ENCODE data around the gene SOCS6. TPM values are rescaled to one million over a fixed set of nuclear protein-coding genes. Genes with fewer than 3 reads are reported as not detected.
"Not testable (repeated sequence)": the region's sequence is repeated elsewhere in the genome, so short reads cannot be mapped to it uniquely, and the experiment has no call there.

SOCS6 gene
- total RNA-seq, 1 donor from 2014 or later = 59.6 TPM

GRCh38 chr18:70324897-70325296, 36.1 kb downstream of the SOCS6 start:
- DNase-seq = no peak

DNA sequence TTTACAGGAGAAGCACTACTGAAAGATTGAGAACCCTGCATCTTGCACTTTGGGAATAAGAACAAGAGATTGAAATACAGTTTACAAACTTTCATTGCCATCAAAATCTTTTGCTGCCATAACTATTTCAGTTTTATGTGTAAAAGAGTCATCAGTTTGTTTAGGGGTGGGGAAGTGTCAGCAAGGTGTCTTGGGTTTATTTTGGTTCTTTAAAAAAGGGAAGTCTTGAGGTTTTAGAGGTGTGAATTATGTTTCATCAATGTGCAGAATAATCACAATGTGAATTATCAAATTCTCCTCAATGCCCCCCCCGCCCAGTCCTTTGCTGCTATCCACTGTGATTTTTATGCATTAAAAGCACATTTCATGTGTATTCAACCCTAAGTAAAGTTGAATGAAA, 37.4 kb downstream of the SOCS6 start:
- no peak for DNase-seq

DNA sequence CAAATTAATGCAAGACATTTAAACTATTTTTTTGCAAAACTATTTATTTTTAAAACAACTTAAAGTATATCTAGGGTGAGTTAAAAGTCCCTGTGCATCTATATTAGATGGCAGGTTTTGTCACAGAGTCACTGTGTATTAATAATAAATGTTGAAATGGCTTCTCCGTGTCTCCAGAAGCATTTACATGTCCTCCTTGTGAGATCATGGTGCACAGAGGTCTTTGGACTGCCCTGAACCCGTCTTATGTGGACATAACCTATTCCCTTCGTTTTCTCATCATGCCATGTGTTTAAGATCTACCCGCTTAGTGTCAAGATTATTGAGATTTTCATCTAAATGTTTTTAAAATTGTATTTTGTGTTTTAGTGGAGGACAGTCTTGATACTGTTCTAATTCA, 39.3 kb downstream of the SOCS6 start:
- DNase-seq = no peak

DNA sequence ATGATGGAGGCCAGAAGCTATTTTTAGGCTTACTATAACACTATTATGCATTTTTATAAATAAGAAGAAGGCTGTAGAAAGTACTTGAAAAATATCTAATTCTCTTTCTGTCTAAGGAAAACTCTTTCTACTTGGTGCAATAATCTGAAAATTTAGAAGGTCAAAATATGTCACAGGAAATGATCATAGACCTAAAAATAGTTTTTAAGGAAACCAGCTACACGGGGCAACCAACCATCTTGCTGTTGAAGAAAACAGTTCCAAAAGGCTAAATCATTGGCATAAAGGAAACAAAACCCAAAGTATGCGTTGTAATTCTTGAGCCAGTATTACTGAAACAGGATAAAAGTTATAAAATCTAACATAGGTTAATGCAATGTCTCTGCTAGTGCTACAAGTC, 40.2 kb downstream of the SOCS6 start:
- DNase-seq = no peak

- no peak for DNase-seq
Measured at GRCh38 chr18:70330887-70331286, 42.0 kb downstream of the SOCS6 start.

DNA sequence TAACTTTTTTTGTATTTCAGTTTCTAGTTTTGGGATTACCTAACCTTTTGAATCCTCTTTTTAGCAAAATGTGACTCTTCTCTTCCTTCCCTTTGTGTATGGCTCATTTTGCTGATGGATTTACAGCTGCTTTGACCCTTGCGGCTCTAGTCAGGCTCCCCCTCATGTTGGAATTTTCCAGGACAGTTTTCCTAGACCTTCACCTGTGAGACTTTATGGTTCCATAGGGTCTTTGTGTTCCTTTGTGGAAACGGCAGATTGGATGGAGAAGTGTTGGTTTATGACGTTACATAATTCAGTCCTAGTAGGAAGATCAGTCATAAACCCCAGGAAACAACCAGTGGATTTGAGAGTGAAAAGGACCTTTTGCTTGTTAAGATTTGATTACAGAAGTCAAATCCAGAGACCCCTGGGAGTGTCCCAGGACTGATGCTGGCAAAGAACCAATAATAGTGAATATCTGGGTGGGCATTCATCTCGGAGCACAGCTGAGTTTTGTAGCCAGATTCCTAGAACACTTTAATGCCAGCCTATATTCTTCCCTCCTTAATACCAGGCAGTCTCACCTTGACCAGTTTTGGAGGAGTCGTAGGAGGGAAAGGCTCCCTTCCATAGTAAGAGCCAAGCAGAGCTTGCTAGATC, 42.7 kb downstream of the SOCS6 start:
- DNase-seq = no peak

- DNase-seq = no peak
Measured at GRCh38 chr18:70332694-70333093, 43.8 kb downstream of the SOCS6 start.

- no peak for DNase-seq
Measured at GRCh38 chr18:70333316-70333715, 44.5 kb downstream of the SOCS6 start.

DNA sequence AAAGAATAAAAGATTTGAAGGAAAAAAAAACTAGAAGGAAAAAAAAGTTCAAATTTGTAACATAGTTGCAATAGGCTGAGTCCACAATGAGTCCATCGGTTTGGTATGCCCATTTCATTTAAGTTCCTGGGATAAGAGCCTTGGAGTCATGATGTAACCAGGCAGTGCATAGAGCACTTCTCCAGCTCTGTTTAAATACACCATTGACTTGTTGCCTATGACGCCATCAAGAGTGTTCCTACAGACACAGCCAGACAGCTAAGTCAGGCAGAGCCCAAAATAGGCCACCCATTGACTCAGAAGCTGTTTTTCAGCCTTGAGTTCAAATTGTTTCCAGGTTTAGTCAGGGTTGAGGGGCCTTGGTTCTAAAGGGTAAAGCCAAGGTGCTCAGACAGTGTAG, 44.9 kb downstream of the SOCS6 start:
- DNase-seq = no peak

DNA sequence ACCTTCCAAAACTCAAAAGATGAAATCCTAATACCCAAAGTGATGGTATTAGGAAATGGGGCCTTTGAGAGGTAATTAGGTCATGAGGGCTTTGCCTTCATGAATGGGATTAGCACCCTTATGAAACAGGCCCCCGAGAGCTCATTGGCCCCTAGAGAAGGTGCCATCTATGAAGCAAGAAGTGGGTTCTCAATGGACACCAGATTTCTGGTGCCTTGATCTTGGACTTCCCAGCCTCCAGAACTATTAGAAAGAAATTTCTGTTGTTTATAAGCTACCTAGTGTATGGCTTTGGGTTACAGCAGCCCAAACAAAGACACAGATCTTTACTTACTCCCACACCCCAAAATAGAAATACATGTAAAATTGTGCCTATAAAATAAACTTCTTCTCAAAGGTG, 45.4 kb downstream of the SOCS6 start:
- DNase-seq = no peak

GRCh38 chr18:70334728-70335329, 46.0 kb downstream of the SOCS6 start:
- no peak for DNase-seq

DNA sequence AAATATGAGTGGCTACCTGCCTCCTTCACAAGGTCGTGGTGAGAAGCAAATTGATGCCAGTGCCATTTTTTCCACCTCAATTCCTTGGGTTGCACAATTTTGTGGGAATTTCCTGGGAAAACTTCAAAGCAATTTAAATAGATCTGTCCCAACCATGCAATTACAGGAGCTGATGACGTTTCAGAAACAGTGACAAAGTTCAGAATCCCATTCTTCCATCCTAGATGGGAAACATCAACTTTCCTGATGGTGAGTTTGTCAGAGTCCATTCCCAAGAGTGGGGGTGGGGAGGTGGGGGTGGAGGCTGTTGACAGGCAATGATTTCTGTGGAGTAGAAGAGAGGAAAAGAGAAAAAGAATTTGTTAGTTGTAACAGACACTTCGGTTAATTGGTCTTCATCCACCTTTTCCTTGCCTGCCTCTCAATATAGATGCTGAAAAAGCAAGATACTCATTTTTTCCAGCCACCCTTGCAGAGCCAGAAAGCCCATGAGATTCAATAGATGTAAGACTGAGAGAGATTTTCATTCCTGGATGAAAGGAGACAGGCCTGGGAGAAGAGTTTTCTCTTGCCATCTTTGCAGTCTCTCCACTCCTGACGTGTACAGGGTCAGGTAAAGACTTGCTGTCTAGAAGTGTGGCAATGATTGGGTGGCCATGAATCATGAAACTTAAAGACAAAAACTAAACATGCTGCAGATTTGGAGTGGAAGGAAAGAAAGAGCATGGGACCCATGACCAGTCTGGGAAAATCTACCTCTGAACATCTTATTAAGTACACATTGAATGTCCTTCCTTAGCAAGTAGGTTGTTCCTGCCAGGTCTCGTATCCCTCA, 47.3 kb downstream of the SOCS6 start:
- DNase-seq = no peak

DNA sequence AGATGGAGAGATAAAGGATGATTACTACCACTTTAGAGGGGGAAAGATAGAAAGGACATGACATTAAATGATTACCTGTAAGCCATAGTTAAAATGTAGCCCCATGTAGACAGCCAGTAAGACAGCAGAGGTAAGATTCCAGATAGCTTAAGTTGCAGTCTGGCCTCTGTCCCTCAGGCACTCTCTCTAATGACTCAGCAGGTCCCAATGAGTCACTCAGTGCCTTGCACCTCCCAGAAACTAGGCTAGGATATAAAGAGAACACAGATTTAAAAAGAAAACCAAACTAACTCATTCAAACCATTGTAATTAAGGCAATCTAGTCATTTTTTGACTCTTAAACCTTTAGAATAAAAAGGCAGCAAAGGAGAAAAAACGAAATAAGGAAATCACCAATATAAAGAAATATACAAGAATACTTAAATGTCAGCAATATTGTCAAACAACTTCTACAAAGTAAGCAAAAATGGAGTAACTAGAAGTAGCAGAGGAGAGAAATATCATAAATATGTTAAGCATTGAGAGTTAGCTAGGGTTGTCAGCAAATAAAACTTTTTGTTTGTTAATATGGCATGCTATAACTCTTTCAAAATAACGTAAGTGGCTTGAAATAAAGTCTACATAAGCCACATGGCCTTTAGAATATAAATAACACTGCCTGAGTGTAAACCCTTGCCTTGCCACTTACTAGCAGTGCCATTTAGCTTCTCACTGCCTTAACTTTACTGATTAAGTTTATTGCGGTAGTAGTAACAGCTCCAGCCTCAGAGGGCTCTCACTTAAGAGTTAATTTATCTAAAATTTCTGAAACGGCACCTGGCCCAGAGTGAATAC, 48.5 kb downstream of the SOCS6 start:
- DNase-seq = peak; percentile 19

DNA sequence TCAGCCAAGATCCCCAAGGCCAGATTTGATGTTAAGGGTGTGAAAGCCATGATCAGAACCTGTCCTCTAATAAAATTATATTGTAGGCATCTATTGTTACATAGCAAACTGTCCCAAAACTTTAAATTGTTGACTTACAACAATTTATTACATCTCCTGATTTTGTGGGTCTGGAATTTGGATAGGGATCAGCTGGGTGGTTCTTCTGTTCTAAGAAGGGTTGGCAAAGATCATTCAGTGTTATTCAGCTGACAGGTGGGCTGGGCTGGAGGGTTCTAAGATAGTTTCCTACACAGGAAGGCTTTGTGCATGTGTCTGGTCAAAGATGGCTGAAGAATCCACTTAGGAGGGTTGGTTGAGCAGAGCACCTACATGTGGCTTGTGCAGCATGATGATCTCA, 50.0 kb downstream of the SOCS6 start:
- DNase-seq = no peak

DNA sequence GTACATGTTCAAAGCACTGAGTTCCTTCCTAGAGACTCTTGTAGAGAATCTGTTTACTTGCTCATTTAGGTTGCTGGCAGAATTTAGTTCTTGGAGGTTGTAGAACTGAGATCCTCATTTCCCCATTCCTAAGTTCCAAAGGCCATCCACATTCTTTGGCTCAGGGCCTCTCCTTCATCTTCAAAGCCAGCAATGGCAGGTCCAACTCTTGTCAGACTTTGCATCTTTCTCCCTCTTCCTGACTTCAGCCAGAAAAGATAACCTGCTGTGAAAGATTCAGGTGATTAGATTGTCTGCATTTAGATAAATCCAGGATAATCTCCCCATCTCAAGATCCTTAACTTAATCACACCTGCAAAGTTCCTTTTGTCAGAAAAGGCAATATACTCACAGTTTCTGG, 51.1 kb downstream of the SOCS6 start:
- DNase-seq = no peak

- not testable (repeated sequence) for DNase-seq
Measured at GRCh38 chr18:70348481-70348880, 59.6 kb downstream of the SOCS6 start.

- DNase-seq = no peak
Measured at GRCh38 chr18:70349316-70349715, 60.5 kb downstream of the SOCS6 start.

- DNase-seq = no peak
Measured at GRCh38 chr18:70354080-70354479, 65.2 kb downstream of the SOCS6 start.

DNA sequence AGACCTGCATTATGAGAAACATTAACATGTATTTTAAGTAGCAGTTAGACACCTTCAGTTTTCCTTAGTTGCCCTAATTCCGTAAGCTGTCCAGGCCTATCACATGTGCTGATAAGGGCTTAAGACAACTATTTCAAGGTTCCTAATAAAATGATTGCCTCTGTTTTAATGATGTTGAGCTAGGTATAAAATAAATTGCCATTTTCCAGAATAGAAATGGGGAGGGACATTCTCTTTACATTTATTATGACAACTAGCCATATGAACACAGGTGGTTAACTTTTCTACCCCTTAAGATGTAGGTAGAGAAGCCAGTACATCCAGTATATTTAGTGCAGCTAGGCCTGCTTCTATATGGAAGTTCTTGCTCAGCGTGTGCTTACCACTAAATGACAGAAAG, 65.9 kb downstream of the SOCS6 start:
- no peak for DNase-seq

GRCh38 chr18:70355620-70356385, 67.0 kb downstream of the SOCS6 start:
- no peak for DNase-seq

DNA sequence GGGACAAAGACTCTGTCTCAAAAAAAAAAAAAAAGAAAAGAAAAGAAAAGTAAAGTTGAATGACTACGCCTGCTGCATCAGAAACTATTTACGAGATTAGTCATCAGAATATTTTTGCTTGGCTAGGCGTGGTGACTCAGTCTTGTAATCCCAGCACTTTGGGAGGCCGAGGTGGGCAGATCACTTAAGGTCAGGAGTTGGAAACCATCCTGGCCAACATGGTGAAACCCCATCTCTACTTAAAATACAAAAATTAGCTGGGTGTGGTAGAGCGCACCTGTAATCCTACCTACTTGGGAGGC, 69.2 kb downstream of the SOCS6 start:
- DNase-seq = not testable (repeated sequence)

DNA sequence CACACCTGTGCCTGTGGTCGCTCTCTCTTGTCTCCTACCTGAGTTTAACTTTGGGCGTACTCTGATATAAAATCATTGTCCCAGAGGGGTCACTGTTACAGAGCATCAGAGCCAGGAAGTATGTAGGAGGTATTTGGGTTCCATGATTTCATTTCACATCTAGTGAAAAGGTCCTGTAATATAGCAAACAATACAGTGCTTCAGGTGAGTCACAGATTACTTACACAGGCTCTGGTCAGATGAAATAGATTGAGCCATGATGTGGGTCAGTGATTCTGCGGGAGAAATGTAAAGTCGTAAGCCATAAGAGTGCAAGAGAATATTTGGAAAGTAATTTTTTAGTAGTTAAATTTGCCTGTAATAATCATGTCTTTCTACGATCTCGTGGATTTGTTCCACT, 70.2 kb downstream of the SOCS6 start:
- DNase-seq = no peak
